UCSD-AML1 (cell line): Measurements from ENCODE around the gene NTM.

Source experiments
- DNase-seq: peaks from one replicate; lab custom pipeline; 2025; ENCODE audit not compliant: unreplicated experiment; lab: John Stamatoyannopoulos, UW

Gene NTM

DNA sequence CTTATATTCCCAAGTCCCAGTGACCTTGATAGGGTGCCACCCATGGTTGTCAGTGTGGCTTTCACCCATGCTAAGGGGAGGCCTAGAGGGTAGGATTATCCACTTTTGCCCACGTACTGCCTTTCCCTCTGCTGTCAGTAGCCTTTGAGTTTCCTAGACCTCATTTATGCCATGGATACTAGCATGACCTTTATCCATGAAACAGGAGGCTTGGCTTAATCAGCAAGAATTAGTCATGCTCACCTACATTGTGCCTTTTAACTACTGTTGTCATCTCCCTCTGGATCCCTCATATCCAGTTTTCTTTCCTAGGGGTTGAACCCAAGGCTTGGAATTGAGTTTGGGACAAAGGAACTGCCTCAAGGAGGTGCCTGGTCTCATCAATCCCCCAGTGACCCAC is 716.7 kb downstream of the NTM start:
- no peak for DNase-seq

DNA sequence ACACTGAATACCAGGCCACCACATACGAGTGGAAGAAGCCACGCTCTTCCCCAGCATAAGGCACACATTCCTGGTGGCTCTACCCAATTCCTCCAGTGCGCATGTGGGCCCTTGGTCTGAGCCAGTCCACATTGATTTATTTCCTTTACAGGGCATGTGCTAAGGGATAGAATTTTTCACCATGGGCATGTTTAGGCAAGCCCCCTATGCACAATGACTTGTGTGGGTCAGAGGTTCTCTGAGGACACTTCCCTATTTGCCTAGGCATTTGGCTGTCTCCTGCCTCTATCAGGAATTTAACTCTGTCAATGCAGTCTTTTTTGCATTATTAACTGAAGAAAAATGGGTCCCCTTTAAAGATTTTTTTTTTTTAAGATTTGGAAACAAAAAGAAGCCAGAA is 718.1 kb downstream of the NTM start:
- DNase-seq: no peak

DNA sequence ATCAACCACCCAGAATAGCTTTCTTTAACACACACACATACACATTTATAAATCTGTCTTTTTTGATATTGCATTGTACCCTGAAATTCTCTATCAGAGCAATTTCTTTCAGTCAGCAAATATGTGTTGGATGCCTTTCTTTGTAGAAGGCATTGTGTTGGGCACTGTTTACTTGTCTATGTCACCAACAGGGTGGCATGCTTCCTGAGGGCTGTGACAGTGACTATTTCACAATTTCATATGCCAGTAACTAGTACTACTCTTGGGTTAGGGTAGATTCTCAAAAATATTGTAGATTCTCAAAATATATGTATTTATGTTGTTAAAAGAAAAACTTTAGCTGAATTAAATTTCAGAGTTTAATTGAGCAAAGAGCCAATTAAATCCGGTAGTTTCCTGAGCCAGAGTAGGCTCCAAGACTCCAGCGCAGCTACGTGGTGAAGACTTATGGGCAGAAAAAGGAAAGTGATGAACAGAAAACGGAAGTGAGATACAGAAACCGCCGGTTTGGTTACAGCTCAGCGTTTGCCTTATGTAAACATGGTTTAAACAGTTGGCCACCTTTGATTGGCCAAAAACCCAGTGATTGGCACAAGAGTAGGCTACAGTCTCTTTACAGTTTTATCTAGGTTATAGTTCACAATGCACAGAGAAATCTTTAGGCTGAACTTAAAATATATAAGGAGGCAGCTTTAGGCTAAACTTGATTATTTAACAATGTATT is 723.3 kb downstream of the NTM start:
- DNase-seq: peak; percentile 23

DNA sequence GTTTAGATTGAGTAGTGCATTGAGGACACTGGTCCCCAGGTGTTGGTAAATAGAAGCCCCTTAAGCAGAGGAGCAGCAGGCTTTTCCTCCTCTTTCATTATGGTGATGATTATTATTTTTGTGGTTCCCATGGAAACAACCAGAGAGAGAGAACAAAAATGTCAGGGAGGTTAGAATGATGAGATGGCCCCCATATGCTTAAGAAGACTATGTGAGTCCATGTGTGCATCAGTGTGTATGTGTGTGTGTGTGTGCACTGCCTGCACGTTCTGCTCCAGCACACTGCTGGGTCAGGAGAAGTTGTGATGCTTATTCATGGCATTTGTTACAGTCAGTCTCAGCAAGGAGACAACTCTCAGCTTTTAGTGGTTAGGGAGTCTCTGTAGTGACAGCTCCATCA is 724.2 kb downstream of the NTM start:
- no peak for DNase-seq

DNA sequence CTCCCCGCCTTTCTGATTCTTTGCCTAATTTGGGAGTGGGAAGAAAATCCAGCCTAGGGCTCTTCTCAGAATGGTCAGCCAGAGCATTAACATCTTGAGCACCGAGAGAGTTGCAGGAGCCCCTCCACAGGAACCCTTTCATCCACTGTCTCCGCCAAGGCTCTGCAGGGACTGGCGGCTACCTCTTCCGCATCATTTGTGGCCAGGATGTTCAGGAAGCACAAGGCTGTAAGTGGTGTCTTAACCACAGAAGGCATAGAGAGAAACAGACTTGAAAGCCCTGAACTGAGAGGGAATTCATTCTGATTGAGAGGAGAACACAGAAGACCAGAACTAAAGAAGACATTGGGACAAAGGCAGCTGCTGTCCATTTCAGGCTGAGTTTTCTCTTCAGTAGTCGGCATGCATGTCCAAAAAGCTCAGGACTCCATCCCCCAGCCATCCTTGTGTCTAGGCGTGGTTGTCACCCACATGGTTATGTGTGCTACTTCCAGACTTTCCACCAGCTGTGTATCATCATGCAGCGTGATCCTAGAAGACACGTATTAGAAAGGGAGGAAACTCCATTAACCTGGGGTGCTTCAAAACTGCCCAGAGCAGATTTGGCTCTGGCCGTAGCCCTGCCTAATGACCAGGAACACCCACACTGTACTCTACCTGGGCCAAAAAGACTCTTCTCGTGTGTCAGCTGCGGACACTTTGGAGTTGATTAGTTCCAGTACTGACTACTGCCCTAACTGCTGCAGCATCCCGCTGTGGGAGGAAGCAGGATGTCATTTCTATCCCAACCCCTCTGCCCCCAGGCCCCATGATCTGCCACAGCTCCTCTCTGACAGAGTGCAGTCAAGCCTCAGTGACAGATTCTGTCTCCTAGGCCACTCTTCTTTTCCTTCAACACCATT is 725.1 kb downstream of the NTM start:
- DNase-seq: peak; percentile 38

DNA sequence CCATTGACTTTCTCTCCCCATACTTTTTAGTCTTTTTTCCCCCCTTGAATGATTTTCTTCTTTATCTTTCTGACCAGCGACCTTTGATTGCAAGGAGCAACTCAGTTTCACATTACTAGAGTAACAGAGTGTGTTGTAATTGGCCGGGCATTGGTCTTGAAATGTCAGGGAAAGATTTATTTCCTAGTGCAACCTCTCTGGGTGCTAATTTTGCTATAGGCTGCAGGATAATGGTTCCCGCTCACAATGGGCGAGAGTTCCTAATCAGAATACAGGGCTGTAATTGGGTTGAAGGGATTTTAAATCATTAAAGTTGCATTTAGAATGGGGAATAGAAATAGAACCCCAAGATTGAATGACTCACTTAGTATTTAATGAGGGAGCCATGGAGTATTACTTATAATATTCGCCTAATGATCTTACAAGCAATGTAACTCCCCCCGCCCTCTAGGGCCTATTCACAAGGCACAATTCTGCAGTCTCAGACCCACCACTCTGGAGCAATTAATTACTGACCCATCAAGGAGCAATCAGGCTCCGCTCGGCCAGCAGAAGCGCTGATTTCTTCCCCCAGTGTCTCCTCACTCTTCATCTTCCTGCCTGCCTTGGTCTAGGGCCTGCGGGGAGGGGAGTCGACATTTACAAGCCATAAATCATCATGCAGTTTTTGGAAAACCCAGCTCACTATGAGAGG is 725.9 kb downstream of the NTM start:
- DNase-seq: no peak

DNA sequence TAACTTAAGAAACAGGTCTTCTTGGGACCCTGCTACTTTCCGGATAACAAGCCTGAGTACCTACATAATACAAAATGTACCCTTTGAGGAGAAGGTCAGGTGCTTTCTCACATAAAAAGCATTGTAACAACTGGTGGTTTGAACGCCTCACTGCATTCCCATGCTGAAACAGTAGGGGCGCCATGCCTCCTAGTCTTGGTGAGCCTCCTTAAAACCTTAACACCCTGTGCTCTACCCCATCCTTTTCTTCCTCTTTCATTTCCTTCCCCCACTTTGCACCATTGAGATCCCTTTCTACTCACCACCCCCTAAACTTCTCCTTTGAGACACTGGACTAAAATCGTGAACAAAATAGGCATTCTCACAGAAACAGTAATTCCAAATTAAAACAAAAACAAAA is 729.3 kb downstream of the NTM start:
- peak; percentile 36 for DNase-seq

DNA sequence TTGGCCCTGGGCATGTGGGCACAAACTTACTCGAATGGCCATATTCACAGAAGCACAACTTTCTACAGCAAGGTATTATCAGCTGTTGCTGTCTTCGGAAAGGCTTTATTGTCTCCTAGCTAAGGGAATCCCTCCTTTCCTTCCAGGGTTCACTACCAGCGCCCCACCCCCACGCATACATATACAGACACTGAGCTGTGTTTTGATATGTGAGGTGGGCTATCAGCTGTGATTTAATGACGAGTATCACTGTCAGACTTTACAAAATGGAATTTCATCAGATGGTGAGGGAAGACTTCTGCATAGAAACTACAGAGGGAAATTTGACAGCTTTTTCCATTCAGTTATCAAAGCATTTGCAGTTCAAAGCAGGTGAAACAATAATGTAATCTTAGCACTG is 730.2 kb downstream of the NTM start:
- DNase-seq: no peak

DNA sequence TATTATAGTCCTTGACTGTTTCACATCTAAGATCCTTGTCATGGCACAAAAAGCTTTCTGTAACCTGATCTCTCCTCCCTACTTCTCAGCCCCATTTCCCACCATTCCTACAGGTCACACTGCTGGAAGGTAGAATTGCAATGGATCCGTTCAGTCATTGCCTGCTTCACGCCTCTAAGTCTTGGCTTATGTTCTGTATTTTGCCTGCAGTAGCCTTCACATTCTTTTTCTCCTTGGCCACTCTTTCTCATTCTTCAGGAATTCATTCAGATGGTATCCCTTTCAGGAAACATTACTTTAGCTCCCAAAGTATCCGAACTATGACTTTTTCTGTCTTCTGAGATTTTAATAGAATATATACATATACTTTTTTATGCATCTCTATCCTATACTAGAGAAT is 731.5 kb downstream of the NTM start:
- no peak for DNase-seq

DNA sequence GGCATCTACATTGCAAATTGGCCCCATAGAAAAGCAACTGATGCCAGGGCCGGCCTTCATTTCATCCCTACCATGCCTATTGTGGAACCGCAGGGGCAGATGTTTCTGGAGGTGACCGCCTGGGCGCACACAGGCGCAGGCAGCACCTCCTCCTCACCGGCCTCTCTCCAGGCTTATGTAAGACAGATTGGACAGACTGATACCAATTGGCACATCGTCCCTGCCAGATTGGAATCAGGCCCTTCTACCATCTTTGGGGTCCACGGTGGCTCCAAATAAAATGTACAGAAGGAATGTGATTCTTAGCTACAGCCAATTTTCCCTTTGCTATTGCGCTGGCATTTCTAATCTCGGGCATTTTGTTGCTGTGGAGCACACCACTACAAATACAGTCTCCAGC is 732.6 kb downstream of the NTM start:
- no peak for DNase-seq

DNA sequence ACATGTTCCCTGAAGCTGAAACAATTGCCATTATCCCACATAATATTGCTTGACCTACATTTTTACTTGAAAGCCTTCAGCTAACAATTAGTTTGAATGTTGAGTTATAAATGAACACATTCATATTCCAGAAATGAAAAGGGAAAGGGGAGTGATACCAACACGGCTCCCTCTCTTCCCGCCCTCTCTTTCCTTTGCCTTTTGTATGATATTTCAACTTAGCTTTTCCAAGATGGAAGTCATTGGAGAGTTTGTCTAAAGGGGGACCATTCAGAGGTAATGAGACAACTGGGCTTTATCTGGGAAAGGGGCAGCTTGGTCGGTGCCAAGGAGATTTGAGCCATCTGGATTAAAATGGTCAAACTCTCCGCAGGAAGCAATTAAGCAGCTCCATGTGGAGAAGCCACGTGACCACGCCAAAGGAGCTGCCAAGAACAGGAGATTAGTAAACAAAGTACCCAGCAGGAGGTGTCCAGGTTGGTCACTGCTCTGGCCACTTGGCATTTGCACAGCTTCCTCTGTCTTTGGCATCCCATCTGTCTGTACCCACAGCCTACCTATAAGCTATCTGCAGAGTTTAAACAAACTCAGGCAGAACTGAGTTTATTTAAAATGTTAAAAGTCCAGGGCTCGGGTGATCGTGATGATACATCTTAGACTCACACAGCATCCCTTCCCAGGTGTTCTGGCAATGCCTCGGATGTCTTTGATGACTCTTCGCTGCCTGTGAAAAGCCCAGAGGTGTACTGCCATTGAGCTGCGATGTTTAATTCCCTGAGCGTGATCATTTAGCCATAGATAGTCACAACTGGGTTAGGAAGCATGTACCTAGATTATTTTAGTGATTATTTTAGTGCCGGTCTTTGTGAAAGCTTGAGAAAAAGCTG is 735.9 kb downstream of the NTM start:
- DNase-seq: no peak

DNA sequence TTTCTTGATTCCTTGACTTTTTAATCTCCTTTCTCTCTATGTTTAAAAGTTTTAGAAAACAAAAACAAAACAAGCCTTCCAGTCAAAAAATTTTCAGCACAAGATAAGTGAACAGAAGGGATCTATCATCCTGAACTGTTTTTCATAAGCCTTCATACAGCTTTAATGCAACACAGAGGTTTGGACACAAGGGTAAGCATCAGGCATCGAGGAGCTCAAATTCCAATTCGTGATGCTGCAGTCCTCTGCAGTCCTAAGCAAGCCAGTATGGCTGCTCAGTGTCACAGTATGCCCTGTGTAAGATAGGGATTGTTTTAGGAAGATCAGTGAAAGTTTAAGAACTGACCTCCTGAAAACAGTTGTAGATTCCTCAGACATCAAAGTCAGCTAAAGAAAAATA is 740.9 kb downstream of the NTM start:
- DNase-seq: no peak

DNA sequence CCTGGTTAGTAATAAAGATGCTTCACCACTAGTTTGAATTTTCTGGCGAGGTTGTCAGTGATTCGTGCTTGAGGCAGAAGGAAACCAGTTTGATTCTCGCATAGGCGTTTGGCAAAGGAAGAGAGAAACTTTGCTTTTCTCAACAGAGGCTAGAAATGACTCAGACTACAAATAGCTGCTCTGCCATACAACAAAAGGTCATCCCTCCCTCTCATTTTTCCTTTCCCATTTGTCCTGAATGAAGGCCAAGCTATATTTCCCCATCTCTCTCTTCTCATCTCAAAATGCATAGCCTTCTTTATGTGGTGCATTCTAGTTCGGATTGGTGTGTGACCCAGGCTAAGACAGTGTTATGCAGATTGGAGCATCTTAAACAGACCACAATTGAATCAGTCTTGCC is 741.4 kb downstream of the NTM start:
- DNase-seq: no peak

DNA sequence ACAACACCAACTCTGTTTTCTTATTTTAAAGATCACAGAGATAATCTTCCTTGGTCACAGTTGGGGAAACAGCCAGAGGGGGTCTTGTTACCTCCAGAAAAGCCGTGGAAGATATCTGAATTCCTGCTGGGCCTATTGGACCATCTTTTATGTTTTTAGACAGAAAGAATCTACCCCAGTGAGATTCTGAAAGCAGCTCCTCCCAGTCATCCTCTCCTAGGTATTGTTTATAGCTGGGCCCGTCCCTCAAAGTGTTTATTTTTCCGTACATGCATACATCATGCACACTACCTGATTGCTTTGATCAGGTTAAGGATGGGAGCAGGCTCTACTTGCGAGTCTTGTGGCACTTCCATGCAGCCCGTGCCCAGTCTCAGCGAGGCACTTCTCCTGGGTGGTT is 742.4 kb downstream of the NTM start:
- no peak for DNase-seq

DNA sequence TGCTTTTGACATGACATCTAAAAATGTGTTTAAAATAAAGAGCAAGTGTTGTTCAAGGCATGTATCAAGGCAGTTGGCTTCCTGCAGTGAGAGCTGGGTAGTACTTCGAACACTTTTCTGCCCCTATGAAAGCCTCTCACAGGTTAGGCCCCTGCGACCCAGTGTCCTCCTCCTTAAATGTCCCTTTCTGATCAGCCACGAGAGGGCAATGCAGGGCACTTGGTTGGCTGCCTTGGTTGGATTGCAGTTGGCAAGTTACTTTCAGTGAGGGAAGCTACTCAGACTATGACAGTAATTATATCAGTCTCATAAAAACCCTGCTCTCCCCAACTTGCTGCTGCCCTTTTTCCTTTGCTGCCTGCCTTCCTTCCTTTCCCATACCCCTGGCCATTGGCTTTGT is 743.8 kb downstream of the NTM start:
- peak; percentile 31 for DNase-seq

DNA sequence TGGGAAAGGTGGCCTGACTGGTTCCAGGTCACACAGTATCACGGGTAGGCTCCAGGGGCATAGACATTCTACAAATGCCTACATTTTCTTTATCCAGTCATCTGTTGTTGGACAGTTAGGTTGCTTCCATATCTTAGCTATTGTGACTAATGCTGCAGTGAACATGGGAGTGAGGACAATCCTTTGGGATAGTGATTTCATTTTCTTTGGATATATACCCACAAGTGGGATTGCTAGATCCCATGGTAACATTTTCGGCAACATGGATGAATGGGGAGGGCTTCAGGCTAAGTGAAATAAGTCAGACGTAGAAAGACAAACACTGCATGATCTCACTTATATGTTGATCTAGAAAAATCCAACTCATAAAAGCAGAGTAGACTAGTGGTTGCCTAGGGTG is 744.3 kb downstream of the NTM start:
- no peak for DNase-seq

DNA sequence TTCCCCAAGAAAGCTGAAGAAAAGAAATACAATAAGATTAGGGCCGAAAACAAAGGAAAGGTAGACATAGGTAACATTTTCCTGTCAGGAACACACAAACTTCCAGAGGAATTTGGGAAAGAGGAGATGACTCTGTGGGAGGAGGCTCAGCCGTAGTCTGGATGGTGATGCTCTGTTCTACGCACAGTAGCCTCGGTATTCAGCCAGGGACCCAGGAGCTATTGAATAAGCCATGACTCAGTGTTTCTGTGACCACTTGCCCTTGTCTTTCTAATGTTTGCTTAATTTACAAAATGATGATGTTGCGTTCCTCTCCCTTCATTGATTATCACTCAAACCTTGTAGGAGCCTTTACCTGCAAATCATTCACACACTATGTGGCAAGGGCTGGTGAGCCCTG is 745.0 kb downstream of the NTM start:
- no peak for DNase-seq

DNA sequence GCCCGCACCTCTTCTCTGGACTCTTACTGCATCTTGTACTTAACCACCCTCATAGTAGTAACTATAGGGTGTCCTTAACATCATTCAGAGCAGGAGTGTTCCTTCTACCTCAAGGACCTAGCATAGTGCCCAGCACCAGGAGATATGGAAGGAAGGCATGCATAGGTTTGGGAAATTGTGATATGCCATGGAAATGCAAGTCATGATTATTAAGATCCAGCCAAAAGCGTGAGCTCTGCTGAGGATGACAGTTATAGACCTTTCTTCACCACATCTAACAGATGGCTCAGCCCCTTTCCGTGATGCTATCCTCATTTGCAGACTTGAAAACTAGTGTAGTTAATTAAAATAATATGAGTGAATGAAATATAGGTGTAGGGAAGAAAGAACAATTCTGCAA is 746.1 kb downstream of the NTM start:
- no peak for DNase-seq

DNA sequence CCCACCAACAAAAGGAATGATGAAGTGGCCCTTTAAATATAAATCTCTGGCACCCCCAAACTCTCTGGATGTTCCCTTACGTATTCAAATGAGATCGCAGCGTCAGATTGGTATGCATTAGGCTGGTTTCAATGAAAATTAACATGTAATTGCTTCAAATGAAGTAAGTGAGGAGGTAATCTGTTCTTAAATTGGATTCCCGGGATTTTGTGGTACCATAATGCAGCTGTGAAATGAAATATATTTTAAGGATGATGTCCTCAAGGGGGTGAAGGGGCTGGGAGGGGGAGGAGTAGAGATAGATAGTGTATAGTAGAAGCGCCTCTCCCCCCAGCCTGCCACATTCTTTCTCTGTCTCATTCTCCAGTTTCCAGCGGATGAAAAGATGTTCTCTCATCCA is 748.2 kb downstream of the NTM start:
- DNase-seq: no peak

DNA sequence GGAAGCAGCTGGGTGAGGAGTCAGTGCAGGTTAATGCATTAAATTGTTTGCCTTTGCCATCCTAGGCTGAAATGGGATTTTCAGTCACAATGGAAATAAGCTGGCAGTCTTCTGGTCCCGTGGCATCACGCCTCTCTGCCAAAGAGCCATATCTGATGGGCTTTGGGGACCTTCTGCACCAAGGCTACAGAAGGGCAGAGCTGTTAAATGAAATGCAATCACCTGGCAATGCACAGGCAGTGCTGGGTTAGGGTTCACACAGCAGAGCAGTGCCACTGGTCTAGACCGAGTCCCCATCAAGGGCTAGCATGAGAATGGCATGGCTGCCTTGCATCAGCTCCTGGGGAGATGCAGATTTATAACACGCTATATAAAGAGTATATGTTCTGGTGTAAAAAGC is 749.2 kb downstream of the NTM start:
- DNase-seq: no peak

DNA sequence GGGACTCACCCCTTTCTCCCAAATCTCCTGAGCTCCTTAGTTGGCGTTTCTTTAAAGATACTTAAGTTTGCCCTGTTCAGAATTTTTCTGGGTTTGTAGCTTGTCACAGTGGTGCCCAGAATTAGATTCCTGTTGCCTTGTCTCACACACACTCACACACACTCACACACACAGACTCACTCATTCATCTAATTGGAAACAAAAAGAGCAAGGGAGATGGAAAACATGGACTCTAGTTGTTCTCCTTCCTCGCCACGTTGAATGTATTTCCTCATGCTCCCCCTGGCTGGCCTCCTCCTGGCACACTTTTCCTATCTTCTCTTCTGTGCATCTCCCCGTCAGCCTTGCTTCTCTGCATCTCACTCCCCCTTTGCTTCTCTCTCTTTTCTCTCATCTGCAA is 752.3 kb downstream of the NTM start:
- DNase-seq: no peak
